ENCODE results near the gene ROCK2. TPM values are rescaled to one million over a fixed set of nuclear protein-coding genes. Genes with fewer than 3 reads are reported as not detected.

ROCK2 gene
- total RNA-seq, 2 donors from 2014 or later: 85.8 to 96.6 TPM

GRCh38 chr2:11145350-11145749 is 199.1 kb downstream of the ROCK2 start:
- no peak overlapping the region for H3K27ac ChIP-seq
- H3K36me3 ChIP-seq: no peaks in the 10 kb centered on the region
- DNase-seq (ENCODE audit: low spot score): no peak
- H3K4me1 ChIP-seq (ENCODE audit: control insufficient read depth in 1 of 2, low read depth in 2 of 2): no peaks in the 10 kb centered on the region
- H3K4me3 ChIP-seq: no peak overlapping the region
- no peaks in the 10 kb centered on the region for H3K27me3 ChIP-seq (replicated peaks; ENCODE audit: insufficient read depth)
- H3K9me3 ChIP-seq: no peaks in the 10 kb centered on the region
- no peak for TF ChIP-seq CTCF (IDR thresholded peaks at IDR 0.05)
- ATAC-seq (ENCODE audit: insufficient number of reproducible peaks, low FRiP score, low read depth): no peak

GRCh38 chr2:11144738-11145079 is 199.7 kb downstream of the ROCK2 start:
- Histone ChIP-seq H3K27me3 (replicated peaks; ENCODE audit: insufficient read depth) (no peaks in the 10 kb centered on the region), H3K4me3 (no peak overlapping the region), H3K27ac (no peak overlapping the region), H3K4me1 (ENCODE audit: control insufficient read depth in 1 of 2, low read depth in 2 of 2) (no peaks in the 10 kb centered on the region), H3K36me3 (no peaks in the 10 kb centered on the region), H3K9me3 (no peaks in the 10 kb centered on the region)
- ATAC-seq (ENCODE audit: insufficient number of reproducible peaks, low FRiP score, low read depth) (no peak), DNase-seq (ENCODE audit: low spot score) (no peak)
- TF ChIP-seq CTCF (IDR thresholded peaks at IDR 0.05): no peak

GRCh38 chr2:11144077-11144737 is 200.2 kb downstream of the ROCK2 start:
- ATAC-seq (ENCODE audit: insufficient number of reproducible peaks, low FRiP score, low read depth): no peak
- TF ChIP-seq CTCF (IDR thresholded peaks at IDR 0.05): no peak
- no peak overlapping the region for H3K27ac ChIP-seq

GRCh38 chr2:11142987-11143386 is 201.4 kb downstream of the ROCK2 start:
- DNase-seq (ENCODE audit: low spot score): no peak
- no peaks in the 10 kb centered on the region for H3K36me3 ChIP-seq
- H3K9me3 ChIP-seq: no peaks in the 10 kb centered on the region
- no peaks in the 10 kb centered on the region for H3K27me3 ChIP-seq (replicated peaks; ENCODE audit: insufficient read depth)
- H3K4me3 ChIP-seq: no peak overlapping the region
- no peak overlapping the region for H3K27ac ChIP-seq
- ATAC-seq (ENCODE audit: insufficient number of reproducible peaks, low FRiP score, low read depth): no peak
- TF ChIP-seq CTCF (IDR thresholded peaks at IDR 0.05): no peak
- no peaks in the 10 kb centered on the region for H3K4me1 ChIP-seq (ENCODE audit: control insufficient read depth in 1 of 2, low read depth in 2 of 2)

More at GRCh38 chr2:11144077-11144737, 200.2 kb downstream of the ROCK2 start:
- H3K9me3 ChIP-seq: no peaks in the 10 kb centered on the region
- no peaks in the 10 kb centered on the region for H3K36me3 ChIP-seq
- H3K4me1 ChIP-seq (ENCODE audit: control insufficient read depth in 1 of 2, low read depth in 2 of 2): no peaks in the 10 kb centered on the region
- no peaks in the 10 kb centered on the region for H3K27me3 ChIP-seq (replicated peaks; ENCODE audit: insufficient read depth)
- DNase-seq (ENCODE audit: low spot score): no peak
- no peak overlapping the region for H3K4me3 ChIP-seq

GRCh38 chr2:11142330-11142729 is 202.1 kb downstream of the ROCK2 start:
- no peaks in the 10 kb centered on the region for H3K27me3 ChIP-seq (replicated peaks; ENCODE audit: insufficient read depth)
- no peak overlapping the region for H3K27ac ChIP-seq
- no peak overlapping the region for H3K4me3 ChIP-seq
- no peak for TF ChIP-seq CTCF (IDR thresholded peaks at IDR 0.05)
- no peaks in the 10 kb centered on the region for H3K4me1 ChIP-seq (ENCODE audit: control insufficient read depth in 1 of 2, low read depth in 2 of 2)
- no peaks in the 10 kb centered on the region for H3K36me3 ChIP-seq
- no peak for ATAC-seq (ENCODE audit: insufficient number of reproducible peaks, low FRiP score, low read depth)
- no peaks in the 10 kb centered on the region for H3K9me3 ChIP-seq
- no peak for DNase-seq (ENCODE audit: low spot score)

Data from thoracic aorta (tissue), 2 donors.